Measurements from ENCODE around the gene TNC.

TNC gene

DNA sequence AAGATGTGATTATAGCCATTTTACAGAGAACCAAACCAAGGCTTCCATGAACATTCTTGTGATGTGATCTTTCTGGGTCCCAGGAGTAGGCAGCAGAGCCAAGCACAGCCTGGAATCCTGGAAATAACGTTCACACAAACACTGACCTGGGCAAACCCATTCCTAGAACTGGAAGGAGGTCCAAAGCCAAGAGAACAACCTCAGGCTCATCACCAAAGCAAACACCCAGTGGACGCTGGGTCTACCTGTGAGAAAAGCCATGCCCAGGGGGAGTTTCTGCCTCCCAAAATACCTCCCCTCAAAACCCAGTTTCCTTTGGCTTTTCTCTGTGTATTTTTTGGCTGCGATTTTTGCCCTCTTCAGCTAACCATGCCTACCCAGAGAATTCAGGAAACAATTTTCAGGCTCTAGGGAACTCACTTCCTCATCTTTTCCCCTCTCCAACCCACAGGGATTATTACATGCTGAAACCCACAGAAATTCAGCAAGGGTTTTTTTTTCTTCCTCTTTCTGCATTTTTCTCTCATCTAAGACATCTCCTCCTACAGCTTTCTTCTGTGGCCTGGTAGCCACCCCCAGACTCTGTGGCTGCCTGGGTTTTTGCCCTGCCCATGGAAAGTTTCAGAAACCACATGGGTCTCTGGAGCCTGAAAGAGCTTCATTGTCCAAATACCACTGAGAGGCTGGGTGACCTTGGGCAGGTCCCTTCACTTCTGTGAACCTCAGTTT, 75.0 kb downstream of the TNC start:
- CTCF ChIA-PET = interaction anchor here (0.7 to 2.0 kb wide), 2 partner anchors 9 to 363 kb away, joined by 3 to 6 read pairs; no protein-coding TSS in a partner anchor
- POLR2A ChIA-PET = interaction anchor here (0.7 kb wide), 1 partner anchor 320 kb away, joined by 3 read pairs; no protein-coding TSS in a partner anchor
- TF ChIP-seq, protein P1, sequence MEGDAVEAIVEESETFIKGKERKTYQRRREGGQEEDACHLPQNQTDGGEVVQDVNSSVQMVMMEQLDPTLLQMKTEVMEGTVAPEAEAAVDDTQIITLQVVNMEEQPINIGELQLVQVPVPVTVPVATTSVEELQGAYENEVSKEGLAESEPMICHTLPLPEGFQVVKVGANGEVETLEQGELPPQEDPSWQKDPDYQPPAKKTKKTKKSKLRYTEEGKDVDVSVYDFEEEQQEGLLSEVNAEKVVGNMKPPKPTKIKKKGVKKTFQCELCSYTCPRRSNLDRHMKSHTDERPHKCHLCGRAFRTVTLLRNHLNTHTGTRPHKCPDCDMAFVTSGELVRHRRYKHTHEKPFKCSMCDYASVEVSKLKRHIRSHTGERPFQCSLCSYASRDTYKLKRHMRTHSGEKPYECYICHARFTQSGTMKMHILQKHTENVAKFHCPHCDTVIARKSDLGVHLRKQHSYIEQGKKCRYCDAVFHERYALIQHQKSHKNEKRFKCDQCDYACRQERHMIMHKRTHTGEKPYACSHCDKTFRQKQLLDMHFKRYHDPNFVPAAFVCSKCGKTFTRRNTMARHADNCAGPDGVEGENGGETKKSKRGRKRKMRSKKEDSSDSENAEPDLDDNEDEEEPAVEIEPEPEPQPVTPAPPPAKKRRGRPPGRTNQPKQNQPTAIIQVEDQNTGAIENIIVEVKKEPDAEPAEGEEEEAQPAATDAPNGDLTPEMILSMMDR (IDR thresholded peaks at IDR 0.05; ENCODE audit: control extremely low read depth, extremely low read depth, low read depth, missing control alignments) = no peak
- peak; percentile 27 for DNase-seq (ENCODE audit: extremely low spot score)

DNA sequence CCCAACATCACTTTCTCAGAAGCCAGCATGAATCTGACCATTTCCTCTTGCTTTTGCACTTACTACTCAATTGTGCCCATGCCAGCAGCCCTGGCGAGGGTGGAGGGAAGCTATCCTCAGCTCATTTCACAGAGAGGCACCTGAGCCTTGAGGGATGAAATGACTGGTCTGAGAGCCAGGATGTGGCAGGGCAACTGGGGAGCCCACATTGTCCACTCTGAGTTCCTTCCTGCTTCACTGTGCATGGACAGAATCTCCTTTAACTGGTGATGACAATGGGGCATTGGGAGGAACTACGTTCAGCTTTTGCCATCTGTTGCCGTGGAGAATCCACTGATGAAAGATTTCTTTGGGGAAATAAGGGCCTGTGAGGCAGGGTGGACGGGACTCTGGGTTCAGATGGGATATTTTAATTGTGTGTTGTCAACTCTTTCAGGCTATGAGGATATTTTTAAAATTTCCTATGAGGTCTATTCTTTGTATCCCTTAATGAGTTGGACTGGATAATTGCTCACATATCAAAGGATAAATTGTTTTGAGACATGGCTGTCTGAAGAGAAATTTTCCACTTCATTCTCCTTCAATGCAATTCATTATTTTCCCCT, 78.3 kb downstream of the TNC start:
- TF ChIP-seq, protein P1 (IDR thresholded peaks at IDR 0.05; ENCODE audit: control extremely low read depth, extremely low read depth, low read depth, missing control alignments) = no peak
- CTCF ChIA-PET = interaction anchor here (1.0 to 1.9 kb wide), 3 partner anchors 24 to 358 kb away, joined by 4 to 5 read pairs (median 4); no protein-coding TSS in a partner anchor
- no peak for DNase-seq (ENCODE audit: extremely low spot score)
- POLR2A ChIA-PET = no interaction called here

DNA sequence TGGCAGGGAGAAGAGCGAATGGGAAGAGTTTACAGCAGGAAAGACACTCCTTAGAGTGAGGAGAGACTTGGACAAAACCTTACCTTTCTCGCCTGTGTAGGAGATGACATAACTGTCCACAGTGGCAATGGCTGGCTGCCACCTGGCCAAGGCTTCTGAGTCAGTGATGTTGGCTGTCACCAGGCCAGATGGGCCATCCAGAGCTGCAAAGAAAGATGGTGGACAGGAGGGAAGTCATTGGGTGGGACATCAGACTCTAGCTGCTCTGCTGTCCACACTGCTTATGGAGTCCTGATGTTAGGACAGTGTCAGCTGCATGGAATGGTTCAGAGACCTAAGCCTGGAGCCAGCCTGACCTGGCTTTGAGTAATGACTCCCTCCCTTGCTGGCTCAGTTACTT, 79.8 kb downstream of the TNC start:
- CTCF ChIA-PET = no interaction called here
- DNase-seq (ENCODE audit: extremely low spot score) = no peak
- POLR2A ChIA-PET = no interaction called here
- TF ChIP-seq, protein P1 (IDR thresholded peaks at IDR 0.05; ENCODE audit: control extremely low read depth, extremely low read depth, low read depth, missing control alignments) = no peak

DNA sequence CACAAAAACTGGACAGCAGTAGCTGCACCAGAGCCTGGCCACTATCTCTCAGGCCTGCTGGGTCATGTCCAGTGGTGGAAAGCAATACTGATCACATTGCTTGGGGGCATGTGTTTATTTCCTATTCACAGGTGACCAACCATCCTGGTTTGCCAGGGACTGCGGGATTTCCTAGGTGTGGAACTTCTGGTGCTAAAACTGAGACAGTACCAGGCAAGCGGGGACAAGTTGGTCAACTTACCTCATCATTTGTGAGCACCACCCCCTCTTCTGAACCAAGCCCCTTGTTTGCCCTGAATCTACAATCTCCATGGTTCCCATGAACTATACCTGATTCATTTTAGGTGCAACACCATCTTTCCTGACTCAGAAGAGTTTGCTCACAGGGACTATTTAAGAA, 81.3 kb downstream of the TNC start:
- ChIA-PET POLR2A (no interaction called here), CTCF (no interaction called here)
- TF ChIP-seq, protein P1 (IDR thresholded peaks at IDR 0.05; ENCODE audit: control extremely low read depth, extremely low read depth, low read depth, missing control alignments) = no peak
- DNase-seq (ENCODE audit: extremely low spot score) = no peak

DNA sequence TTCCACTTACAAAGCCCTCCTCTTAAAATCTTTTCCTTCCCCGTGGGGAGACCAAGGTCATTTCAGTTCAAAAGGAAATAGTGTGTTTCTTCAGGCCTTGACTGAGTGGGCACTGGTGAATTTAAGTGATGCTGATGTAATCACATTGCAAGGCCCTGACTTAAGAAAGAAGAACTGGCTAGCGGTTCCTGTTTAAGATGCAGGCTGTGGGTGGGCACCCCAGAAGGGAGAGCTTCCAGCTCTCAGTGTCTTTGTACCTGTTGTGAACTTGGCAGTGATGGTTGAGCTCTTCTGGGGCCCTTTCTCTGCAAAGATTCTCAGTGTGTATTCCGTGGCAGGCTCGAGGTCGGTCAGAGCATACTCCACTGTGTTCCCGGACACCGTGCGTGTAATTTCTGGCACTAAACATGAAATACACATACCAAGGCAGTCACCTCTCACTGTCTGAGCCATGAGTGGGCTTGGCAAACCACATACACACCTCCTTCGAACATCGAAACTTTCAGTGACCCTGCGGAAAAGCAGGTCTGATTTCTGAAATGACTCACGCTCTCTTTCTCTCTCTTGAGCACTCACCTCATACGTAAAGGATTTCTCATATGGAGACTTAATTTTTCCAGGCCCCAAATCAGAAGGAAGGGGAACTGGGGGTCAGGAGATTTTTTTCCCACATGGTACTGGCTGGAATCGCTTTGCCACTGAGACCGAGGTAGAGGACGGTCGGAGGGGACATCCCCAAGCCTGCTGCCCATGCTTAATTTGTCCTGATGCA, 81.9 kb downstream of the TNC start:
- POLR2A ChIA-PET = interaction anchor here (1.0 kb wide), 1 partner anchor 175 kb away, joined by 3 read pairs; no protein-coding TSS in a partner anchor
- CTCF ChIA-PET = interaction anchor here (1.0 to 1.6 kb wide), 3 partner anchors 11 to 341 kb away, joined by 3 to 5 read pairs (median 4); no protein-coding TSS in a partner anchor
- DNase-seq (ENCODE audit: extremely low spot score) = peak; percentile 69
- TF ChIP-seq, protein P1 (IDR thresholded peaks at IDR 0.05; ENCODE audit: control extremely low read depth, extremely low read depth, low read depth, missing control alignments) = no peak

DNA sequence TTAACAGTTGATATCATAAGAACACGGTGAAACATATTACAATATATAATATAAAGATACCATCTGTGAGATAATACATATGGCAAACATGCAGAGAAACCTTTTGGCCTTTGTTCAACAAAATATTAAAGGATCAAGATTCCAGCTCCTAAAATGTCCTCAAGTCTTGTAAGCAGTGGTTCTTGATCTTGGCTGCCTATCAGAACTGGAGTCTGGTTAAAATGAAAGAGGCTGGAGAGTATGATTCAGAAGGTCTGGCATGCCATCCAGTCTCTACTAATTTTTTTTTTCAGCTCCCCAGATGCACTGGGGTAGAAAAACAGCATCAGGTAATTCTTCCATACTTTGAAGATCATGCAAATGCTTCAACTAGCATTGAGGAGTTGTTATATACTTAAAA, 83.2 kb downstream of the TNC start:
- CTCF ChIA-PET = interaction anchor here (1.2 to 3.0 kb wide), 4 partner anchors 9 to 20 kb away, joined by 4 to 20 read pairs (median 6); no protein-coding TSS in a partner anchor

More for the DNA sequence above, 83.2 kb downstream of the TNC start:
- TF ChIP-seq, protein P1 (IDR thresholded peaks at IDR 0.05; ENCODE audit: control extremely low read depth, extremely low read depth, low read depth, missing control alignments) = no peak
- DNase-seq (ENCODE audit: extremely low spot score) = no peak
- POLR2A ChIA-PET = no interaction called here
